Neuronal stem cell (in vitro differentiated cells): Measurements from ENCODE around the gene OTOG.

Experiments used
- DNase-seq: peaks from one replicate; pipeline ENCODE4 v3.0.0-alpha.2; 2013; ENCODE audit warnings: low spot score
- H2AFZ ChIP-seq: one replicate; pipeline ENCODE4 v1.6.1; 2013; ENCODE audit warnings: mild to moderate bottlenecking, low read length, inconsistent platforms
- H2AK5ac ChIP-seq: 2 replicates; pipeline ENCODE4 v1.6.1; 2013; ENCODE audit warnings: low read depth, mild to moderate bottlenecking, inconsistent platforms, low read length, moderate library complexity, mixed read lengths
- H2BK120ac ChIP-seq: 2 replicates; pipeline ENCODE4 v1.6.1; 2013; ENCODE audit warnings: low read depth, mild to moderate bottlenecking, inconsistent platforms, low read length, moderate library complexity, mixed read lengths
- H2BK12ac ChIP-seq: one replicate; pipeline ENCODE4 v1.6.1; 2013; ENCODE audit warnings: low read length, inconsistent platforms
- H2BK15ac ChIP-seq: 2 replicates; pipeline ENCODE4 v1.6.1; 2013; ENCODE audit warnings: mild to moderate bottlenecking, low read length, inconsistent platforms, mixed read lengths
- H2BK5ac ChIP-seq: one replicate; pipeline ENCODE4 v1.6.1; 2013; ENCODE audit warnings: inconsistent platforms, mild to moderate bottlenecking, low read length, moderate library complexity
- H3K14ac ChIP-seq: one replicate; pipeline ENCODE4 v1.6.1; 2013; ENCODE audit warnings: low read length, inconsistent platforms
- H3K18ac ChIP-seq: 2 replicates; pipeline ENCODE4 v1.6.1; 2013; ENCODE audit warnings: low read length, inconsistent platforms
- H3K23ac ChIP-seq: 2 replicates; pipeline ENCODE4 v1.6.1; 2013; ENCODE audit warnings: low read depth, mild to moderate bottlenecking, mixed read lengths, low read length, inconsistent platforms; ENCODE audit not compliant: poor library complexity
- H3K27ac ChIP-seq: replicated peaks from 3 replicates; pipeline ENCODE4 v1.5.1; 2013; ENCODE audit warnings: low read length, inconsistent platforms
- H3K27me3 ChIP-seq, 3 experiments: 2 replicates each; pipeline ENCODE4 v1.6.1; 2013; ENCODE audit warnings: low read length in 3 of 3, mild to moderate bottlenecking in 2 of 3, inconsistent platforms in 1 of 3, low read depth in 1 of 3, mixed read lengths in 1 of 3, moderate library complexity in 1 of 3; ENCODE audit not compliant: control insufficient read depth in 3 of 3, insufficient read depth in 3 of 3
- H3K36me3 ChIP-seq, 2 donors: replicated peaks in 1 of 2; 2 replicates each; pipeline ENCODE4 v1.6.1; 2013; ENCODE audit warnings: low read length in 2 of 2; ENCODE audit not compliant: control insufficient read depth in 2 of 2, insufficient read depth in 2 of 2
- H3K4ac ChIP-seq: 2 replicates; pipeline ENCODE4 v1.6.1; 2013; ENCODE audit warnings: inconsistent platforms, mild to moderate bottlenecking, low read length, moderate library complexity
- H3K4me1 ChIP-seq, 2 donors: 1 replicate in 1 of 2; 2 replicates in 1 of 2; pipeline ENCODE4 v1.6.1; 2013; ENCODE audit warnings: low read length in 2 of 2, low read depth in 1 of 2; ENCODE audit not compliant: control insufficient read depth in 2 of 2, insufficient read depth in 1 of 2
- H3K4me2 ChIP-seq: one replicate; pipeline ENCODE4 v1.6.1; 2013; ENCODE audit warnings: mild to moderate bottlenecking, low read length, inconsistent platforms; ENCODE audit not compliant: insufficient read depth, poor library complexity, severe bottlenecking
- H3K4me3 ChIP-seq, 2 donors: 2 replicates each; pipeline ENCODE4 v1.5.1; 2013; ENCODE audit warnings: low read length in 2 of 2, mild to moderate bottlenecking in 2 of 2, inconsistent platforms in 1 of 2, moderate library complexity in 1 of 2
- H3K79me1 ChIP-seq: one replicate; pipeline ENCODE4 v1.6.1; 2013; ENCODE audit warnings: low read depth, mild to moderate bottlenecking, inconsistent platforms, low read length, moderate library complexity
- H3K9ac ChIP-seq: one replicate; pipeline ENCODE4 v1.6.1; 2013; ENCODE audit warnings: mild to moderate bottlenecking, low read depth, low read length, inconsistent platforms; ENCODE audit not compliant: poor library complexity
- H3K9me3 ChIP-seq, 2 donors: replicated peaks in 1 of 2; 2 replicates each; pipeline versions ENCODE3 to v1.6.1; 2013; ENCODE audit warnings: low read length in 2 of 2, mild to moderate bottlenecking in 2 of 2, inconsistent platforms in 1 of 2, low read depth in 1 of 2, mixed read lengths in 1 of 2, moderate library complexity in 1 of 2; ENCODE audit not compliant: control insufficient read depth in 2 of 2, insufficient read depth in 1 of 2
- H4K8ac ChIP-seq: one replicate; pipeline ENCODE4 v1.6.1; 2013; ENCODE audit warnings: low read depth, mild to moderate bottlenecking, inconsistent platforms, low read length, moderate library complexity
- H4K91ac ChIP-seq: one replicate; pipeline ENCODE4 v1.6.1; 2013; ENCODE audit warnings: low read length, low read depth, mild to moderate bottlenecking, inconsistent platforms; ENCODE audit not compliant: poor library complexity
- WGBS, 2 donors: extraction: QIAGEN DNeasy Blood & Tissue Kit; methylation state at CpG; one replicate each; pipeline ENCODE4 v1.1.7; 2013; ENCODE audit warnings: missing lambda C conversion rate in 2 of 2, mixed read lengths in 1 of 2; ENCODE audit not compliant: insufficient read length in 2 of 2, insufficient replicate concordance in 1 of 2; ENCODE audit errors: extremely low coverage in 2 of 2; 5-methylcytosine and 5-hydroxymethylcytosine counted together

The OTOG gene

GRCh38 chr11:17502630-17503029 is 44.4 kb upstream of the OTOG start:
- Histone ChIP-seq H4K91ac (no peak overlapping the region), H3K4me1 (peaks cover 0 to 3% of the 10 kb centered on the region in 2 donors), H3K9ac (no peak overlapping the region), H2AK5ac (no peak overlapping the region), H3K14ac (no peak overlapping the region), H2BK5ac (no peak overlapping the region), H2AFZ (no peak overlapping the region), H3K36me3 (no peaks in the 10 kb centered on the region), H3K27ac (no peak overlapping the region), H3K4me2 (no peak overlapping the region), H2BK12ac (no peak overlapping the region), H4K8ac (no peak overlapping the region), H3K27me3 (peaks cover 0 to 2% (median 0%) of the 10 kb centered on the region in 3 experiments), H3K18ac (peak overlapping the region; percentile 51), H3K79me1 (no peaks in the 10 kb centered on the region), H3K4me3 (no peak overlapping the region), H2BK15ac (no peak overlapping the region), H3K4ac (no peak overlapping the region), H3K23ac (no peak overlapping the region), H2BK120ac (no peak overlapping the region), H3K9me3 (no peaks in the 10 kb centered on the region)
- DNase-seq = no peak
- no CpG with 5 or more reads among the region's 4 CpGs for WGBS, 2 donors

- no peak overlapping the region for H2BK120ac ChIP-seq
- H3K27ac ChIP-seq = no peak overlapping the region
- H2BK5ac ChIP-seq = no peak overlapping the region
- peaks cover 0 to 9% (median 0%) of the 10 kb centered on the region in 3 experiments for H3K27me3 ChIP-seq
- DNase-seq = peak; percentile 54
- H3K23ac ChIP-seq = no peak overlapping the region
- H3K9me3 ChIP-seq = no peaks in the 10 kb centered on the region
- H3K4me3 ChIP-seq = no peak overlapping the region
- H3K4me1 ChIP-seq = peaks cover 0 to 1% of the 10 kb centered on the region in 2 donors
- H2BK12ac ChIP-seq = no peak overlapping the region
- WGBS, 2 donors = no CpG with 5 or more reads among the region's 9 CpGs
- H4K91ac ChIP-seq = peak overlapping the region; percentile 12
- peak overlapping the region; percentile 64 for H2AK5ac ChIP-seq
- no peak overlapping the region for H3K4ac ChIP-seq
- peak overlapping the region; percentile 46 for H3K18ac ChIP-seq
- no peak overlapping the region for H2AFZ ChIP-seq
- no peak overlapping the region for H4K8ac ChIP-seq
- no peak overlapping the region for H3K14ac ChIP-seq
- peak overlapping the region; percentile 6 for H2BK15ac ChIP-seq
- no peak overlapping the region for H3K9ac ChIP-seq
- no peak overlapping the region for H3K4me2 ChIP-seq
- H3K36me3 ChIP-seq = no peaks in the 10 kb centered on the region
- no peaks in the 10 kb centered on the region for H3K79me1 ChIP-seq
Measured at GRCh38 chr11:17504330-17505107, 42.5 kb upstream of the OTOG start.

GRCh38 chr11:17505146-17505545 is 41.9 kb upstream of the OTOG start:
- no peak for DNase-seq
- H3K23ac ChIP-seq = no peak overlapping the region
- no peak overlapping the region for H3K27ac ChIP-seq
- no peaks in the 10 kb centered on the region for H3K36me3 ChIP-seq
- no peak overlapping the region for H3K4ac ChIP-seq
- H2BK5ac ChIP-seq = no peak overlapping the region
- no peak overlapping the region for H3K4me3 ChIP-seq
- no peak overlapping the region for H2BK120ac ChIP-seq
- H3K4me1 ChIP-seq = peaks cover 0 to 1% of the 10 kb centered on the region in 2 donors
- H3K14ac ChIP-seq = no peak overlapping the region
- H3K18ac ChIP-seq = no peak overlapping the region
- H2AFZ ChIP-seq = no peak overlapping the region
- no peak overlapping the region for H4K8ac ChIP-seq
- no peak overlapping the region for H3K4me2 ChIP-seq
- no peaks in the 10 kb centered on the region for H3K79me1 ChIP-seq
- WGBS, 2 donors = no CpG with 5 or more reads among the region's 4 CpGs
- no peak overlapping the region for H4K91ac ChIP-seq
- H3K9ac ChIP-seq = no peak overlapping the region
- no peak overlapping the region for H2AK5ac ChIP-seq
- no peak overlapping the region for H2BK12ac ChIP-seq
- H3K9me3 ChIP-seq = no peaks in the 10 kb centered on the region
- H2BK15ac ChIP-seq = no peak overlapping the region
- peaks cover 0 to 11% (median 0%) of the 10 kb centered on the region in 3 experiments for H3K27me3 ChIP-seq

- Histone ChIP-seq H3K18ac (no peak overlapping the region), H2AK5ac (no peak overlapping the region), H2BK120ac (no peak overlapping the region), H2AFZ (no peak overlapping the region), H4K8ac (no peak overlapping the region), H3K4me3 (no peak overlapping the region), H3K23ac (no peak overlapping the region), H3K9me3 (no peaks in the 10 kb centered on the region), H4K91ac (no peak overlapping the region), H2BK12ac (no peak overlapping the region), H3K36me3 (no peaks in the 10 kb centered on the region), H3K14ac (no peak overlapping the region), H3K9ac (no peak overlapping the region), H3K4ac (no peak overlapping the region), H3K27ac (no peak overlapping the region), H3K79me1 (no peaks in the 10 kb centered on the region), H2BK15ac (no peak overlapping the region), H3K4me1 (peaks cover 0 to 1% of the 10 kb centered on the region in 2 donors), H3K4me2 (no peak overlapping the region), H3K27me3 (peaks cover 0 to 12% (median 0%) of the 10 kb centered on the region in 3 experiments), H2BK5ac (no peak overlapping the region)
- no peak for DNase-seq
- WGBS, 2 donors = no CpG with 5 or more reads among the region's 6 CpGs
Measured at GRCh38 chr11:17506314-17506713, 40.7 kb upstream of the OTOG start.
